ENCODE data around the gene GNLY.

DNA sequence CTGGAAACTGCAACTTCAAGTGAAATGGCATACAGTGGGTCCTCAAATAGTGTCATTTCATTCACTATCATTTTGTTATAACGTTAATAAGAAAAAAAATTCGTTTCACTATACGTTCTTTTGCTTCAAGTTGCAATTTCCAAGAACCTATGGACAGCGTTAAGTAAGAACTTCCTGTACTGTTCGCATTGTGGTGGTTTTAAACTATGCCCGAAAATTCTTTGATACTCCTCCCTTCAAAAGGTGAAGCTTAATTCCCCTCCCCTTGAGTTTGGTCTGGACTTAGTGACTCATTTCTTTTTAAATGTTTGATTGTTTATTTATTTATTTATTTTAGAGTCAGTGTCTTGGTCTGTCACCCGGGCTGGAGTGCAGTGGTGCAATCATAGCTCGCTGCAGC is 20.7 kb downstream of the GNLY start:
- TF ChIP-seq YY1 (IDR thresholded peaks at IDR 0.05; ENCODE audit: low read depth) (no peak), RCOR1 (IDR thresholded peaks at IDR 0.05; ENCODE audit: low read length) (no peak), EZH2phosphoT487 (IDR thresholded peaks at IDR 0.05; ENCODE audit: borderline replicate concordance, low read depth) (no peak)
- TF ChIP-seq, protein P1, sequence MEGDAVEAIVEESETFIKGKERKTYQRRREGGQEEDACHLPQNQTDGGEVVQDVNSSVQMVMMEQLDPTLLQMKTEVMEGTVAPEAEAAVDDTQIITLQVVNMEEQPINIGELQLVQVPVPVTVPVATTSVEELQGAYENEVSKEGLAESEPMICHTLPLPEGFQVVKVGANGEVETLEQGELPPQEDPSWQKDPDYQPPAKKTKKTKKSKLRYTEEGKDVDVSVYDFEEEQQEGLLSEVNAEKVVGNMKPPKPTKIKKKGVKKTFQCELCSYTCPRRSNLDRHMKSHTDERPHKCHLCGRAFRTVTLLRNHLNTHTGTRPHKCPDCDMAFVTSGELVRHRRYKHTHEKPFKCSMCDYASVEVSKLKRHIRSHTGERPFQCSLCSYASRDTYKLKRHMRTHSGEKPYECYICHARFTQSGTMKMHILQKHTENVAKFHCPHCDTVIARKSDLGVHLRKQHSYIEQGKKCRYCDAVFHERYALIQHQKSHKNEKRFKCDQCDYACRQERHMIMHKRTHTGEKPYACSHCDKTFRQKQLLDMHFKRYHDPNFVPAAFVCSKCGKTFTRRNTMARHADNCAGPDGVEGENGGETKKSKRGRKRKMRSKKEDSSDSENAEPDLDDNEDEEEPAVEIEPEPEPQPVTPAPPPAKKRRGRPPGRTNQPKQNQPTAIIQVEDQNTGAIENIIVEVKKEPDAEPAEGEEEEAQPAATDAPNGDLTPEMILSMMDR (IDR thresholded peaks at IDR 0.05): no peak
